GM12801 (cell line): ENCODE results near the gene CASK.

Experiments used
- CTCF ChIP-seq: IDR thresholded peaks from one replicate; pipeline ENCODE4 v1.5.1; 2011; ENCODE audit warnings: control low read depth; ENCODE audit not compliant: insufficient read length; ENCODE audit errors: extremely low read depth

Gene CASK

GRCh38 chrX:41732260-41732659 lies 191.1 kb downstream of the CASK start:
- TF ChIP-seq CTCF, result no peak

GRCh38 chrX:41730081-41730480 lies 193.3 kb downstream of the CASK start:
- no peak for TF ChIP-seq CTCF

DNA sequence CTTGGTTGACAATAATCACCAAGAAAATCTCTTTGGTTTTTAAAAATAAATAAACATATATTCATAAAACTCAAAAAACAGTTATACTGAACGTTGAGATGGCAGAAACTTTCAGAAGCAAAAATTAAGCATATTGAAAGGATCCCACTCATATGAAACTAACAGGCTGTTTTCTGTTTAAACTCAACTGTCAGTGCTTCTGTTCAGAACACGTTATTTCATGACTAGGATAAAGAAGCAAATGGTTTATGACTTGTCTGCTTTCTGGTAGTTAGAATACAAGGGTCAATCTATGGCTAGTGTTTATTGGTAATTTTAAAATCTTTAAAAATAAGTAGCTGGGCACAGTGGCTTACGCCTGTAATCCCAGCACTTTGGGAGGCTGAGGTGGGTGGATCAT lies 195.2 kb downstream of the CASK start:
- TF ChIP-seq CTCF, result no peak

DNA sequence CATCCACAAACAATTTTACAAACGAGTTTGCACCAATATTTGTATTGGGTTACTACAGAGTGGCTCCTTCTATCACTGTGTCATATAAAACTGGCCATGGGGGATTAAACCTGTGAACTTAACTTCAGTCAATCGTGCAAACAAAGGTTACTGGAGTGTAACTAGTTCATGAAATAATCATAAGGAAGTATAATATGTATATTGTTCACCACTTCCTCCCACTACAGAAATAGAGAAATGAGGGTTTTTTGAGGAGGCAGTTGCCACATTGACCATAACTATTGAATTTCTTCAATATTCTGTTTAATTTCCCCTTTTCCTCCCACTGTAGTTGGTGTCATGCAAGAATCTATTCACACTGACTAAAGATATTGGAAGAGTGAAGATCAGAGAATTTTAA lies 199.5 kb downstream of the CASK start, which contains the start of gene GPR82:
Gene GPR82, plus strand, starts transcription at position 356 of the 400 bp plus-strand sequence. CDS start 2,846 bp downstream, outside the sequence.
- no peak for TF ChIP-seq CTCF

GRCh38 chrX:41722816-41723618 lies 200.3 kb downstream of the CASK start:
- no peak for TF ChIP-seq CTCF

DNA sequence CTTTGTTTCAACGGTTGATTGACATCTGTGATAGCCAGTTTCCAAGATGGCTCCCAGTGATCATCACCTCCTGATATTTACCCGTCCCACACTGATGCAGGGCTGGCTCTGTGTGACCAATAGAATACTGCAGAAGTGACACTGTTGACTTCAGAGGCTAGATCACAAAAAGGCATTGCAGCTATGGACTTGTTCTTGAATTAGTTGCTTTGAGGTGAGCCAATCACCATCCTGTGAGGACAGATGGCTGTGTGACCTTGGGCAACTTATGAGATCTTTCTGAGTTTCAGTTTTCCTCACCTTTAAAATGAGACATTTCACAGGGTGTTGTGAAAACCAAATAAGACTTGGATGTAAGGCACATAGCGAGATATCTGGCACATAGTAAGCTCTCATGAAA lies 201.1 kb downstream of the CASK start:
- no peak for TF ChIP-seq CTCF

DNA sequence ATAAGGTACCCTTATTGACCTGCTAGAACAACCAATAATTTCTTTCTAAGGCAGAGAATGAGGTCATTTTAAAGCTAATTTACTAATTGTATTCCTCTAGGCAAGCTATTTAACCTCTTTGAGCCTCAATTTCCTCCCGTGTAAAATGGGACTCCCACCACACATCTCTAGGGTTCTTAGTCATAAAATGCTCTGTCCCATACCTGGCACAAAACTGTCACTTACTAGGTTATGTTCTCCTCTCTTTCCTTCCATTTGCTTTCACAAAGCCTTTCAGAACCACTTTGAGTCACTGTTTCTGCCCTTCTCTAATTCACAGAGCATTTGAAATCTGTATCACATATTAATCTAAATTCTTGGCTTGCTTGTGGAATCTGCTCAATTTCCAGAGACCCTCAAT lies 201.8 kb downstream of the CASK start:
- TF ChIP-seq CTCF, result no peak
